Ovary (tissue), 3 donors: ENCODE data around the gene UTP4.

Experiments
- CTCF ChIP-seq, 3 donors: fragments of 450-650 bp in 2 of 3; fragments of 200-600 bp in 1 of 3; IDR thresholded peaks; one replicate each; pipeline versions ENCODE4 v1.5.1 to v1.8.0; 2016 to 2022; ENCODE audit warnings: antibody characterized with exemption in 3 of 3, mild to moderate bottlenecking in 1 of 3
- EP300 ChIP-seq: sonication (generic); formaldehyde crosslinking; IDR thresholded peaks from one replicate; pipeline ENCODE4 v1.6.1; 2017; ENCODE audit warnings: antibody characterized with exemption
- POLR2A ChIP-seq: fragments of 450-650 bp; IDR thresholded peaks from one replicate; pipeline ENCODE4 v1.6.1; 2017; ENCODE audit warnings: antibody characterized with exemption, mild to moderate bottlenecking, moderate library complexity
- donor health status: DM: no; HTN: no; CAD: no.

GRCh38 chr16:69204172-69204571 lies 71.7 kb downstream of the UTP4 start:
- TF ChIP-seq CTCF (IDR thresholded peaks at IDR 0.05) = no peak
- TF ChIP-seq POLR2A = no peak
- TF ChIP-seq EP300 = no peak
